Right lobe of liver (tissue), 4 donors: Measurements from ENCODE around the gene IQUB.

Source experiments
- CTCF ChIP-seq, 4 donors: fragments of 200-600 bp in 3 of 4; fragments of 450-650 bp in 1 of 4; IDR thresholded peaks; one replicate each; pipeline versions ENCODE4 v1.5.1 to v1.8.0; 2016 to 2022; ENCODE audit warnings: antibody characterized with exemption in 4 of 4, mild to moderate bottlenecking in 2 of 4
- POLR2A ChIP-seq: fragments of 450-650 bp; IDR thresholded peaks from one replicate; pipeline ENCODE4 v1.6.1; 2017; ENCODE audit warnings: antibody characterized with exemption, mild to moderate bottlenecking
- donor health status: DM: no; HTN: no; CAD: no.
- donor health status: DM: no; HTN: no; CAD: no.
- donor health status: DM: no; HTN: yes; CAD: no.

- no peak for TF ChIP-seq CTCF (IDR thresholded peaks at IDR 0.05)
- TF ChIP-seq POLR2A = no peak
Measured at GRCh38 chr7:123432601-123433000, 101.8 kb downstream of the IQUB start.
